Measurements from ENCODE around the gene SLC22A31. TPM values are rescaled to one million over a fixed set of nuclear protein-coding genes. Genes with fewer than 3 reads are reported as not detected.
"Not testable (repeated sequence)": the region's sequence is repeated elsewhere in the genome, so short reads cannot be mapped to it uniquely, and the experiment has no call there.

SLC22A31 gene
- not detected for polyA plus RNA-seq (2013)

DNA sequence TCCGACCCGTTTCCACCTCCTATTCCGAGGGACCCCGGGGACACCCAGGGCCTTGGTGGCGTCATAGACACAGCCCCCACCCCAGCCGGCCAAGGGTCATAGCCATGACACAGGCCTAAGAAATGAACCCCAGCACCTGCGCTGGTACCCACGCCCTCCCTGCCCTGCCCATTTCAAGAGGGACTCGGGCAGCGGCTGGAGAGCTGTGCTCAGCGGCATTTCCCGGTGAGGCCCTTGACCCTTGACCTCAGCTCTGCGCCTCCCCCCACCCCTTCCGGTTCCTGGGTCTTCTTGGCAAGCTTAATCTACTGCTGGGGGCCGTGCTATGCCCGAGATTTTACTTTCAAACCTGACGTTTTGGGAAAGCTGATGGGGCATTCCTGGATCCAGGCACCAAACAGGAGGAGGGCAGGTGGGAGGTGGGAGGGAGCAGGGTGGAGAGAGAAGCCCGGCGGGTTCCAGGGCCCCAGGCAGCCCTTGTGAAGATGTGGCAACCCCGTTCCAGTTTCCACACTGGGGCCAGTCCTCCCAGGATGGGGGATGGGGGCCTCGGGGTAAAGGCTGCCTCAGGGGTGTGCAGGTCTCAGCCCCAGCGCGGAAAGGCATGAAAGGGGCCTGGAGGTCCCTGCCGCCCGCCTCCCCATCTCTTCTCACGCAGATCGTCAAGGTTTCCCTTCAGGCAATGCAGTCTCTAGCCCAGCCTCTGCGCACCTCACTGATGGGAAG, at the start of gene SLC22A31:
TSS of gene SLC22A31 (minus strand) at position 414 of the 726 bp plus-strand sequence. CDS start at position 378, 36 bp downstream.
- H3K4me3 ChIP-seq (ENCODE audit: control insufficient read depth in 1 of 7, extremely low read depth in 1 of 7, insufficient read depth in 4 of 7, low read depth in 2 of 7, low read length in 6 of 7), result peak within 1 kb of the TSS in 4 of 7 experiments; percentile 26 to 46 (median 42)
- peak in 1 of 3 donors; percentile 21 for DNase-seq
- no peaks in the 10 kb centered on the region for H3K36me3 ChIP-seq (ENCODE audit: control insufficient read depth in 4 of 4, insufficient read depth in 4 of 4, low read length in 3 of 4)
- peaks cover 0 to 9% (median 5%) of the 10 kb centered on the region in 5 experiments for H3K9me3 ChIP-seq (ENCODE audit: control extremely low read depth in 1 of 5, control insufficient read depth in 4 of 5, insufficient read depth in 2 of 5, low read depth in 1 of 5, low read length in 4 of 5)
- peaks cover 15 to 78% (median 27%) of the 10 kb centered on the region in 5 experiments for H3K27me3 ChIP-seq (replicated peaks in 2 of 5; ENCODE audit: control insufficient read depth in 4 of 5, insufficient read depth in 5 of 5, low read length in 4 of 5)
- ChIA-PET POLR2A (no interaction called here), CTCF (interaction anchor here (1.6 kb wide), 1 partner anchor 16 kb away, joined by 3 read pairs; no protein-coding TSS in a partner anchor)
- H3K4me1 ChIP-seq (ENCODE audit: control extremely low read depth in 1 of 4, control insufficient read depth in 4 of 4, insufficient read depth in 4 of 4, low read length in 3 of 4), result peaks cover 0 to 22% (median 19%) of the 10 kb centered on the region in 4 experiments
- no peak within 1 kb of the TSS for H3K27ac ChIP-seq (ENCODE audit: insufficient read depth in 1 of 2, low read depth in 1 of 2, low read length in 2 of 2, poor library complexity in 1 of 2, severe bottlenecking in 2 of 2)
- 30% methylated on average over 26 of the region's 28 CpGs for WGBS (ENCODE audit: insufficient coverage)

GRCh38 chr16:89248196-89248982, 48.1 kb upstream of the SLC22A31 start:
- Histone ChIP-seq H3K27ac (ENCODE audit: insufficient read depth in 1 of 2, low read depth in 1 of 2, low read length in 2 of 2, poor library complexity in 1 of 2, severe bottlenecking in 2 of 2) (no peak overlapping the region), H3K36me3 (ENCODE audit: control insufficient read depth in 4 of 4, insufficient read depth in 4 of 4, low read length in 3 of 4) (no peaks in the 10 kb centered on the region), H3K4me3 (ENCODE audit: control insufficient read depth in 1 of 7, extremely low read depth in 1 of 7, insufficient read depth in 4 of 7, low read depth in 2 of 7, low read length in 6 of 7) (peak overlapping the region in 3 of 7 experiments; percentile 51 to 65 (median 59)), H3K9me3 (ENCODE audit: control extremely low read depth in 1 of 5, control insufficient read depth in 4 of 5, insufficient read depth in 2 of 5, low read depth in 1 of 5, low read length in 4 of 5) (peaks cover 0 to 19% (median 10%) of the 10 kb centered on the region in 5 experiments), H3K4me1 (ENCODE audit: control extremely low read depth in 1 of 4, control insufficient read depth in 4 of 4, insufficient read depth in 4 of 4, low read length in 3 of 4) (peaks cover 0 to 9% (median 7%) of the 10 kb centered on the region in 4 experiments), H3K27me3 (replicated peaks in 2 of 5; ENCODE audit: control insufficient read depth in 4 of 5, insufficient read depth in 5 of 5, low read length in 4 of 5) (peaks cover 0 to 16% (median 0%) of the 10 kb centered on the region in 5 experiments)
- POLR2A ChIA-PET, result no interaction called here
- 64% methylated on average over 47 of the region's 69 CpGs for WGBS (ENCODE audit: insufficient coverage)
- DNase-seq, result no peak
- CTCF ChIA-PET, result no interaction called here

GRCh38 chr16:89247734-89248075, 47.4 kb upstream of the SLC22A31 start:
- DNase-seq, result peak in 1 of 3 donors; percentile 36
- Histone ChIP-seq H3K27me3 (replicated peaks in 2 of 5; ENCODE audit: control insufficient read depth in 4 of 5, insufficient read depth in 5 of 5, low read length in 4 of 5) (peaks cover 0 to 16% (median 0%) of the 10 kb centered on the region in 5 experiments), H3K9me3 (ENCODE audit: control extremely low read depth in 1 of 5, control insufficient read depth in 4 of 5, insufficient read depth in 2 of 5, low read depth in 1 of 5, low read length in 4 of 5) (peaks cover 0 to 19% (median 10%) of the 10 kb centered on the region in 5 experiments), H3K4me3 (ENCODE audit: control insufficient read depth in 1 of 7, extremely low read depth in 1 of 7, insufficient read depth in 4 of 7, low read depth in 2 of 7, low read length in 6 of 7) (peak overlapping the region in 5 of 7 experiments; percentile 31 to 65 (median 52))
- WGBS (ENCODE audit: insufficient coverage), result 5% methylated on average over 14 of the region's 45 CpGs
- H3K36me3 ChIP-seq (ENCODE audit: control insufficient read depth in 4 of 4, insufficient read depth in 4 of 4, low read length in 3 of 4); H3K4me1 ChIP-seq (ENCODE audit: control extremely low read depth in 1 of 4, control insufficient read depth in 4 of 4, insufficient read depth in 4 of 4, low read length in 3 of 4); H3K27ac ChIP-seq (ENCODE audit: insufficient read depth in 1 of 2, low read depth in 1 of 2, low read length in 2 of 2, poor library complexity in 1 of 2, severe bottlenecking in 2 of 2); POLR2A ChIA-PET: not testable (repeated sequence)
- CTCF ChIA-PET, result interaction anchor here (1.0 to 1.4 kb wide), 2 partner anchors 11 to 67 kb away, joined by 3 read pairs; no protein-coding TSS in a partner anchor

- peaks cover 0 to 16% (median 0%) of the 10 kb centered on the region in 5 experiments for H3K27me3 ChIP-seq (replicated peaks in 2 of 5; ENCODE audit: control insufficient read depth in 4 of 5, insufficient read depth in 5 of 5, low read length in 4 of 5)
- peak overlapping the region in 5 of 7 experiments; percentile 31 to 69 (median 59) for H3K4me3 ChIP-seq (ENCODE audit: control insufficient read depth in 1 of 7, extremely low read depth in 1 of 7, insufficient read depth in 4 of 7, low read depth in 2 of 7, low read length in 6 of 7)
- WGBS (ENCODE audit: insufficient coverage), result 5% methylated on average over 44 of the region's 78 CpGs
- no peak overlapping the region for H3K27ac ChIP-seq (ENCODE audit: insufficient read depth in 1 of 2, low read depth in 1 of 2, low read length in 2 of 2, poor library complexity in 1 of 2, severe bottlenecking in 2 of 2)
- H3K36me3 ChIP-seq (ENCODE audit: control insufficient read depth in 4 of 4, insufficient read depth in 4 of 4, low read length in 3 of 4), result no peaks in the 10 kb centered on the region
- ChIA-PET CTCF (interaction anchor here (1.0 to 1.4 kb wide), 3 partner anchors 10 to 68 kb away, joined by 3 to 4 read pairs (median 3); no protein-coding TSS in a partner anchor), POLR2A (interaction anchor here (0.7 to 0.9 kb wide), 2 partner anchors 30 to 69 kb away, joined by 3 read pairs; partner anchors contain the start of gene ZNF778)
- DNase-seq, result peak; percentile 75 to 83 (median 80)
- H3K4me1 ChIP-seq (ENCODE audit: control extremely low read depth in 1 of 4, control insufficient read depth in 4 of 4, insufficient read depth in 4 of 4, low read length in 3 of 4), result peaks cover 0 to 9% (median 7%) of the 10 kb centered on the region in 4 experiments
- peaks cover 0 to 19% (median 10%) of the 10 kb centered on the region in 5 experiments for H3K9me3 ChIP-seq (ENCODE audit: control extremely low read depth in 1 of 5, control insufficient read depth in 4 of 5, insufficient read depth in 2 of 5, low read depth in 1 of 5, low read length in 4 of 5)
Measured at GRCh38 chr16:89246903-89247733, 46.8 kb upstream of the SLC22A31 start.

GRCh38 chr16:89246383-89246902, 46.1 kb upstream of the SLC22A31 start:
- H3K36me3 ChIP-seq (ENCODE audit: control insufficient read depth in 4 of 4, insufficient read depth in 4 of 4, low read length in 3 of 4), result no peaks in the 10 kb centered on the region
- no peak for DNase-seq
- H3K4me3 ChIP-seq (ENCODE audit: control insufficient read depth in 1 of 7, extremely low read depth in 1 of 7, insufficient read depth in 4 of 7, low read depth in 2 of 7, low read length in 6 of 7), result peak overlapping the region in 4 of 7 experiments; percentile 58 to 69 (median 59)
- ChIA-PET POLR2A (interaction anchor here (0.9 kb wide), 1 partner anchor 29 kb away, joined by 3 read pairs; the partner anchor contains the start of gene ZNF778), CTCF (interaction anchor here (0.6 to 1.4 kb wide), 4 partner anchors 10 to 43 kb away, joined by 3 to 4 read pairs (median 4); no protein-coding TSS in a partner anchor)
- H3K27ac ChIP-seq (ENCODE audit: insufficient read depth in 1 of 2, low read depth in 1 of 2, low read length in 2 of 2, poor library complexity in 1 of 2, severe bottlenecking in 2 of 2), result no peak overlapping the region
- H3K4me1 ChIP-seq (ENCODE audit: control extremely low read depth in 1 of 4, control insufficient read depth in 4 of 4, insufficient read depth in 4 of 4, low read length in 3 of 4), result peaks cover 0 to 14% (median 11%) of the 10 kb centered on the region in 4 experiments
- peaks cover 0 to 16% (median 0%) of the 10 kb centered on the region in 5 experiments for H3K27me3 ChIP-seq (replicated peaks in 2 of 5; ENCODE audit: control insufficient read depth in 4 of 5, insufficient read depth in 5 of 5, low read length in 4 of 5)
- peaks cover 0 to 19% (median 10%) of the 10 kb centered on the region in 5 experiments for H3K9me3 ChIP-seq (ENCODE audit: control extremely low read depth in 1 of 5, control insufficient read depth in 4 of 5, insufficient read depth in 2 of 5, low read depth in 1 of 5, low read length in 4 of 5)
- 65% methylated on average over 13 of the region's 13 CpGs for WGBS (ENCODE audit: insufficient coverage)

GRCh38 chr16:89244754-89245153, 44.4 kb upstream of the SLC22A31 start:
- Histone ChIP-seq H3K36me3 (ENCODE audit: control insufficient read depth in 4 of 4, insufficient read depth in 4 of 4, low read length in 3 of 4) (no peaks in the 10 kb centered on the region), H3K9me3 (ENCODE audit: control extremely low read depth in 1 of 5, control insufficient read depth in 4 of 5, insufficient read depth in 2 of 5, low read depth in 1 of 5, low read length in 4 of 5) (peaks cover 0 to 12% (median 3%) of the 10 kb centered on the region in 5 experiments), H3K4me3 (ENCODE audit: control insufficient read depth in 1 of 7, extremely low read depth in 1 of 7, insufficient read depth in 4 of 7, low read depth in 2 of 7, low read length in 6 of 7) (no peak overlapping the region), H3K4me1 (ENCODE audit: control extremely low read depth in 1 of 4, control insufficient read depth in 4 of 4, insufficient read depth in 4 of 4, low read length in 3 of 4) (peaks cover 0 to 23% (median 22%) of the 10 kb centered on the region in 4 experiments), H3K27me3 (replicated peaks in 2 of 5; ENCODE audit: control insufficient read depth in 4 of 5, insufficient read depth in 5 of 5, low read length in 4 of 5) (peaks cover 0 to 13% (median 0%) of the 10 kb centered on the region in 5 experiments), H3K27ac (ENCODE audit: insufficient read depth in 1 of 2, low read depth in 1 of 2, low read length in 2 of 2, poor library complexity in 1 of 2, severe bottlenecking in 2 of 2) (no peak overlapping the region)
- ChIA-PET CTCF (interaction anchor here (1.4 kb wide), 1 partner anchor 44 kb away, joined by 4 read pairs; no protein-coding TSS in a partner anchor), POLR2A (no interaction called here)
- 91% methylated on average over 10 of the region's 12 CpGs for WGBS (ENCODE audit: insufficient coverage)
- no peak for DNase-seq

Data from common myeloid progenitor, CD34-positive (primary cell).